HG02571 (cell line): Measurements from ENCODE around the gene CTSL.
"Not testable (repeated sequence)": the region's sequence is repeated elsewhere in the genome, so short reads cannot be mapped to it uniquely, and the experiment has no call there.

ENCODE experiments used
- ATAC-seq: cut with Tn5 transposase; IDR thresholded peaks from one replicate; pipeline ENCODE4 v1.9.1; 2021; ENCODE audit warnings: mild to moderate bottlenecking, moderate library complexity; ENCODE audit not compliant: unreplicated experiment

Gene CTSL

DNA sequence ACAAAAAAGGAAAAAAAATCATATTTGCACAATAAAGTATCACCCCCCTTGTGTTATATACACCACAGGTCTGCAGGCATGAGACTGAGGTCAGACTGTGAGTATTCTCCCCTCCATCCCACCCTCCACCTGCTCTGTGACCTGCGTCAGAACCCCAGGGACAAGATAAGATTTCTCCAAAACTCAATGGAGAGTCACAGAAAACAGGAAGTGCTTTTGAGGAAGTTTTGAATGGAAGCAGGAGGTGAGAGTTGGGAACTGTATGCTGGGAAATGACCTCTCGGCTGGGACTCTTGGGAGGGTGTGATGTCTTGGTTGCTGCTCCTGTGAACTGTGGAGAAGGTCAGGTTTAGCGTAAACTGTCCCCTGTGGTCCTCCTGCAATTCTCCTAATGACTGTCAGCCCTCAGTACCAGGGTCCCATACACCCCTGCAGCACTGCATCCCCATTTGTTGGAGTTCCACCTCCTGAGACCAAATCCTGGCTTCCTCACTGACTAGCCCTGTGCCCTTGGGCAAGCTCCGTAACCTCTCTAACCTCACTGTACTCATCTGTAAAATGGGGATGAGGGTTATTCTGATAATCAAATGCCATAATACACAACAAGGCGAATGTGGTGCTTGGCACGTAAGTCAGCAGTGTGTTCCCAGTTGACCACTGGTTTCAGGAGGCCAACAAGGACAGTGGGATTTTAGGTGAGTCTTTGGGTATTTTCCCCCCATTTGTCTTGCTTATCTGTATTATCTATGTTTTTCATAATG, 6.9 kb upstream of the CTSL start:
- no peak for ATAC-seq

GRCh38 chr9:87720173-87720572, 5.7 kb upstream of the CTSL start:
- no peak for ATAC-seq

DNA sequence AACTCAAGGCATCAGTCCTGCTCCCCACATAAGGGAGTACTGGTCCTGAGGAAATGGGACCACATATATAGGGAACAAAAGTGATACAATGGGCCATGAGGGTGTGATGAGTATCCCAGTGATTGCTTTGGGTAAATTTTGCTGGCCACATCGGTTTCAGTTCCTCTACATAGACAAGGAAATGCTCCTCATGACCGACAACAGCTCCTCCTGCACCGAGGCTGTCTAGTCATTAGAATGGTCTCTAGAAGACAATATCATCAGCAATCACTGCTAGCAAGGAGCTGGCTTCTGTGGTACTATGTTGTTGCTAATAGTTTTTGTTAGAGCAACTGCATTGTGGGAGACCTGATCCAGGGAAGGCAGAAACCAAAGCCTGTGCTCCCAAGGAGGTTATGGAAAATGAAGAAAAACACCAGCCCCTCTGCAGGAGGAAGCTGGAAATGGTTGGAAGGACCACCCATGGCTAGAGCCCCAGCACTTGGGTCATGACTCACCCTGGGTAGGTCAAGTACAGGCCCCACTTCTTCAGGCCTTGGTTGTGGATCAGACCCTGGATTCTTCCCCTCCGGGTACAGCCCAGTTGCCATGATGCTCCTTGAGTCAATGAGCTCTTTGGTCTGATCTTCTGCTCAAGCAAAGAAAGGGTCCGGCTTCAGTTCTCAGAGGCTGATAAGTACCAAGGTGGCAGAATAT, 3.4 kb upstream of the CTSL start:
- no peak for ATAC-seq

DNA sequence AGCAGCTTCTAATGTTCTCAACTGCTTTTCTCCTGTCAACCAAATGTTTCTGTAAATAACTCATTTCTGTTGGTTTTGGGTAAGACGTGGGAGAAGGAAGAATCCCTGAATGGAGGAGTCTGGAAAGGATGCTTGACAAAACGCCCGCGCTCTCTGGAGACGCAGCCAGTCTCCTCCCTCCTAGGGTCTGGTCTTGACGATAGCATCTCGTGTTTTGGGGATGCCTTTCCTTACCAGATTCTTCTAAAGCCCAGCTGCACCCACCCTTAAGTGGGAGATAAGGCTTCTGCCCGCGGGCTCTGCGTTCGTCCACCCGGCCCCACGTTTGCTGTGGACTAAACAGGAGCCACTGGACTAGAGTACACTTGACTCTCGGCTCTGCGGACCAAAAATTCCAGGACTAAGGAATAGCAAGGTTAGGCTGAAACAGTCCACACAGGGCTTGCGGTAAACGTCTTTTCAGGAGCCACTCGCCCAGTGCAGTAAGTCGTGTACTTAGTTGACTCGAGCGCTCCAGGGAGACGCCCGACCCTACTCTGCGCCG, 491 bp upstream of the CTSL start:
- ATAC-seq, result no peak

- ATAC-seq, result no peak
These were observed 3.3 kb downstream of the CTSL start for GRCh38 chr9:87729246-87729645.

GRCh38 chr9:87731321-87731720, 5.4 kb downstream of the CTSL start:
- ATAC-seq, result no peak

DNA sequence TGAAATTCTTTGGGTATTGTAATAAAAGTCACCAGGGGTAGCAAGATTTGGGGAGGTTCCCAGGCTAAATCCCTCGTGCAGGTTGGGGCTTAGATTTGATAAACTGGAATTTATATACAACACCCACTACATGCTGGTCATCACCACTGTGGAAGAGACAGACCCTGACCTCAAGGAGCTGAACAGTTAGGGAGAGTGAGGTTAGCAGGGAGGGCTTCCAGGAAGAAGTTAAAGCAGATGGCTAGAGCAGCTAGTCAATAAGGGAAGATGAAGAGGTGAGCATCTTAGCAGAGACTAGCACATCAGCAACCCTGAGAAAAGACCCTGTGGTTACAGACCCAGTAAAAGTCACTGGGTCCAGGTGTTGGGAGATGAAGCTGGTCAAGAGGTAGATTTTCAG, 6.4 kb downstream of the CTSL start:
- no peak for ATAC-seq

- ATAC-seq, result no peak
These were observed 6.8 kb downstream of the CTSL start for GRCh38 chr9:87732756-87733155.

- ATAC-seq, result no peak
These were observed 7.5 kb downstream of the CTSL start for GRCh38 chr9:87733273-87734052.

DNA sequence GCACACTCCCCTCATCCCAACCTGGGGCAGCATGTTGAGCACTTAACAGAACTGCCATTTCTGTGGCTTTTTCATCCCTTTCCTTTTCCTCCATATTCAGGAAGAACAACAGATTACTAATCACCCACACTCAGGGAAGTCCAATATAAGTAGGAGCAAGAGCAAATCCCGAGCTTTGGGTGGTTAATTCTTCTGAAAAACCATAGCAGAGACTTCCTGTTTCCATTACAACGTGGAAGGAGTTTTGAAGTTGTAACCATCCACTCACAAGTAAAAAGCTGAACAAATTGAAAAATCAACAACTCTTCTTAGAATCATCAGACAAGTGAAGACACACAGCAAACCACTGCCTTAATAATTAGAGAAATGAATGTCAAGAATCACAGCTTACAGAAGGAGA, 8.2 kb downstream of the CTSL start:
- no peak for ATAC-seq

DNA sequence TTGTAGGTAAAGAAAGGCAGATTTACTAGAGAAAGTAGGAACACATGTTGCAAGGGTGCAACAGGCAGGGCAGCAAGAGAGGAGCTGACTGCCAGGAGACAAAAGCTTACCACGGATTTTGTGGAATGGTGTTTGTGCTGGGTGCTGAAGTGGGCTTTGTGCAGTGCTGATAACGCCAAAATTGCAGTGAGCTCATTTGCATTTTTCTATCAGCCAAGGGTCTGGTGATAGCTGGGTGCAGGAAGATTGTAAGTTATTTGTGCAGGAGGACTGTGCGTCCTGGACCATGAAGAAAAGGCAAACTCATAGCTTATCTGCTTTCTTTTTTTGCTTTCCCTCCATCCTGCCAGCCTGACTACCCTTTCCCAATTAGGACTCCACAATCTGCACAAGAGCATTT, 13.6 kb downstream of the CTSL start:
- ATAC-seq, result no peak

GRCh38 chr9:87740209-87740608, 14.3 kb downstream of the CTSL start:
- ATAC-seq, result no peak

DNA sequence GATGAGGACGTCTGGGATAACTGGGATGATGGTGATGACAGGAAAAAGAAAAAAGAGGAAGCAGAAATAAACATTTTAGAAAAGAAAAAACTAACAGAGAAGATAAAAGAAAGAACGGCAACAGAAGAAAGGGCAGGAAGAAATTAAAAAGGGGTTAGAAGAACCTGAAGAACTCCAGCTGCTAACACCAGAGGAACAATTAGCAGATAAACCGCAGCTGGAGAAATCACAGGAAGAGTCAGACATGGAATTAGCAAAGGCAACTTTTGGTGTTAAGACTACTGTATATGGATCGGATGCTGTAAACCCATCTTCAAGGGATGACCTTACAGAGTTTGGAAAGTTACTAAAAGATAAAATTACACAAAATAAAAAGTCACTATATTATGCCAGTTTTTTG, 15.4 kb downstream of the CTSL start:
- ATAC-seq, result no peak

GRCh38 chr9:87741891-87742290, 16.0 kb downstream of the CTSL start:
- no peak for ATAC-seq

GRCh38 chr9:87742813-87743428, 17.0 kb downstream of the CTSL start:
- ATAC-seq, result no peak

GRCh38 chr9:87744247-87744646, 18.3 kb downstream of the CTSL start:
- not testable (repeated sequence) for ATAC-seq

GRCh38 chr9:87746186-87746585, 20.3 kb downstream of the CTSL start:
- no peak for ATAC-seq

DNA sequence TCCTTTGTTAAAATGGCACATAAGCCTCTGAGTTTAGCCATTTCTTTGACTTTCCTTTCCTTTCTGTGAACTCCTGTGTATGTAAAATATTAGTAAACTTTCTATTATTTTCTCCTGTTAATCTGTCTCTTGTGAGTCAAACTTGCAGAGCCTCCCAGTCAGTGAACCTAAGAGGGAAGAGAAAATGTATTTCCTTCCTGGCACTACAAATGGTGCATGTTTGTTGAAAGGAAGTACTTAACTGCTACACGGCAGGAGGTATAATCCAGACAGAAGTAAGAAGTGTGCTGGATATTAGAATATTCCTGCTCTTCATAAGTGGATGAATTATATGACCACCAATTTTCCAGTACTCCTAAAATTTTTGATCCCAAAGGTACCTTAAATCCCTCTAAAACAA, 23.0 kb downstream of the CTSL start:
- no peak for ATAC-seq

- ATAC-seq, result no peak
These were observed 23.6 kb downstream of the CTSL start for GRCh38 chr9:87749335-87750035.

DNA sequence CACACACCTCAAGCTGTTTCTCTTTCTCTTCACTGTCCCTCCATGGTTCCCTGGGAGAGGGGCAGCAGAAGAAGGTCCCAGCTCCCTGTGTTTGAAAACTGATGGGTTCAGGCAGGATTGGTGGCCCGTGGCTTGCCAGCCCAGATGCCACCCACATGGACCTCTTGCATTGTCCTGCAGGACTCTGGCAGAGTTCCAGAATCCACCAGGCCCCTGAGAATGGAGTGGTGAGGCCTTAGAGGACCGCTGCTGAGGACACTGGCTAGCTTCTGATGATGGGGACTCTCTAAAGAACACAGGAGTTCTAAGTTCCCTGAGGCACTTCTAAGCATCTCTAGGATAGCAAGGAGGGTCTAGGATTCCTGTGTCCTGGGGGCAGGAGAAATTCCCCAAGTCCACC, 24.8 kb downstream of the CTSL start:
- ATAC-seq, result no peak

DNA sequence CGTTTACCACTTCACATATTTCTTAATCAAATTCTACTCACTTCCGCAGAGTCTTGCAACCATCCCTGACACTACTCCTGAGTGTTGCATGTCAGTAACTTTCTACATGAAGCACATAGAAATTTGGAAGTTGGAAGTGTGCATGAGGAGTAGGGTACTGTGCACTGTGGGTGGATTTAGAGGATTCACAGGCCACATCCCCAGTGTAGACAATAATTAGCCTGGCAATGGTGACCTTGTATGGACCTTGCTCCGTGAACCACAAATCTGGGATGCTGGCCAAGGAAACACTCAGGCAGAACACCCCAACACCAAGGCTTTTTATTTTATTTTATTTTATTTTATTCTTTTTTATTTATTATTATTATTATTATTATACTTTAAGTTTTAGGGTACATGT, 25.5 kb downstream of the CTSL start:
- ATAC-seq, result no peak
